Prostate gland (tissue), 2 donors: ENCODE data around the gene B4GALT4.

Experiments used
- POLR2AphosphoS5 ChIP-seq: sonication (generic); formaldehyde crosslinking; IDR thresholded peaks from one replicate; pipeline ENCODE4 v1.6.1; 2017; ENCODE audit warnings: antibody characterized with exemption
- TF ChIP-seq, protein P1 (sequence below), 4 experiments: fragments of 200-600 bp in 2 of 4; fragments of 450-650 bp in 2 of 4; sonication (generic) in 2 of 4; IDR thresholded peaks; 1 replicate in 3 of 4; 2 replicates in 1 of 4; pipeline ENCODE4 v1.5.1; 2016 to 2019; ENCODE audit warnings: antibody characterized with exemption in 4 of 4, mild to moderate bottlenecking in 2 of 4, moderate library complexity in 2 of 4

- TF ChIP-seq, protein P1, sequence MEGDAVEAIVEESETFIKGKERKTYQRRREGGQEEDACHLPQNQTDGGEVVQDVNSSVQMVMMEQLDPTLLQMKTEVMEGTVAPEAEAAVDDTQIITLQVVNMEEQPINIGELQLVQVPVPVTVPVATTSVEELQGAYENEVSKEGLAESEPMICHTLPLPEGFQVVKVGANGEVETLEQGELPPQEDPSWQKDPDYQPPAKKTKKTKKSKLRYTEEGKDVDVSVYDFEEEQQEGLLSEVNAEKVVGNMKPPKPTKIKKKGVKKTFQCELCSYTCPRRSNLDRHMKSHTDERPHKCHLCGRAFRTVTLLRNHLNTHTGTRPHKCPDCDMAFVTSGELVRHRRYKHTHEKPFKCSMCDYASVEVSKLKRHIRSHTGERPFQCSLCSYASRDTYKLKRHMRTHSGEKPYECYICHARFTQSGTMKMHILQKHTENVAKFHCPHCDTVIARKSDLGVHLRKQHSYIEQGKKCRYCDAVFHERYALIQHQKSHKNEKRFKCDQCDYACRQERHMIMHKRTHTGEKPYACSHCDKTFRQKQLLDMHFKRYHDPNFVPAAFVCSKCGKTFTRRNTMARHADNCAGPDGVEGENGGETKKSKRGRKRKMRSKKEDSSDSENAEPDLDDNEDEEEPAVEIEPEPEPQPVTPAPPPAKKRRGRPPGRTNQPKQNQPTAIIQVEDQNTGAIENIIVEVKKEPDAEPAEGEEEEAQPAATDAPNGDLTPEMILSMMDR (IDR thresholded peaks at IDR 0.05): no peak
- no peak for TF ChIP-seq POLR2AphosphoS5
Observed at GRCh38 chr3:119245778-119246177, 5.1 kb upstream of the B4GALT4 start.
